ENCODE data around the gene NEDD4L.

The NEDD4L gene

GRCh38 chr18:58218117-58218516 is 174.1 kb downstream of the NEDD4L start:
- no peak for DNase-seq

DNA sequence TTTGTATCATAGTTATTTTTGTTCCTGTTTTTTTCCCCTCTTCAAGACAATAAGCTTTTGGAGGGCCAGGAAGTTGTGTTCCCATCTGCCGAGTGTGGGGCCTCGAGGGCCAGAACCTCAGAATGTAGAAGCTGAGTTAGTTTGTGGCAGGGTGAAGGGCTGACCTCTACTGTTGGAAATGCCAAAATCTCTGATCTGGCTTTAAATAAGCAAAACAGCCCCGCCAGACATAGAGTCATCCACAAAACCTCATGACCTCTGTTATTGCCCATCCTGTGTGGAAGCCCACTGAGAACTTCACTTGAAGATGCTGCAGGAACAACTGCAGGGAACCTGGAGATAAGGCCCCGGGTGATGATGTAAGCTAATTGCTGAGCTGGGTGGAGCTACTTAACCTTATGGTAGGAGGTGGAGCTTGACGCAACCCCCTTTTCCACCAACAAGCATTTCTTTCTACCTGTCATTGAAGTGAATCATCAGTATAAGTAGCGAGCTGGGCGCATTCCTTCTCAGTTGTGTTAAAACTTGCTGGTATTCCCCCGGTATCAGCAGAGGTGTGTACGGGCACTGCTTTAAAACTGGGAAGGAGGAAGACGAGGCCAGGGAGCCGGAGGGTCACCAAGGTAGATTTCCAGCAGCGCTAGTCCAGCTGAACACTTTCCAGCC is 177.2 kb downstream of the NEDD4L start:
- no peak for DNase-seq

GRCh38 chr18:58222432-58223125 is 178.6 kb downstream of the NEDD4L start:
- no peak for DNase-seq

GRCh38 chr18:58223717-58224424 is 179.8 kb downstream of the NEDD4L start:
- no peak for DNase-seq

DNA sequence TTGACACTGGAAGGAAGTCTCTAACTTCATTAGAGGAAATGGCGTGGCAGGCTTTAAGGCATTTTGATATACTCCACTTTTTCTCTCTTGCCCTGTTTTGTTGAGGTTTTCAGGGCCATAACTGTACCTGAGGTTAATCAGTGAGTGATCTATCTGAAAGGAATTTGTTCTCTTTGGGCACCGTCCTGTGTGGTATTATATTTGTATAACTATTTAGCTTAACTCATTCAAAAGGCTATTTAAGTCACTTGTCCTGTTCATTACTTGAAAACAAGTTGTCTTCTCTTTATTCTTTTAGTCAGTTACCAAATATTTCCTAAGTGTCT is 180.4 kb downstream of the NEDD4L start:
- DNase-seq: no peak

DNA sequence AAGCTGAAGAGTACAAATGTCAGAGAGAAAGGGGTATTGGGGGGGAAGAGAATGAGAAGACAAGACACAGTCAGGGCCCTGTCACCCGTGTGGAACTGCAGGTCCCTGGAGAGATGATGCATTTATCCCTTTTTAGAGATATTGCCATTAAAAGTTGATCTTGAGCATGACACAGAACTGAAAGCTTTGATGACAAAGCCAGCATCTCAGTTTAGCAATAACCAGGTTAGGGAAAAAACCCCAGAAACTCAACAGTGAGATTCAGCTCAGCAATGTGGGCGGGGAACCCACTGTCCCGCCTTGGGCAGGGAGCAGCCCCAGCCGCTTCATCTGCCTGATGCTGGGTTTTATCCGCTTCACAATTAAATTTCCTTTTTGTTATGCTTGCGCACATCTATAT is 181.1 kb downstream of the NEDD4L start:
- DNase-seq: no peak

GRCh38 chr18:58226429-58226828 is 182.4 kb downstream of the NEDD4L start:
- DNase-seq: no peak

DNA sequence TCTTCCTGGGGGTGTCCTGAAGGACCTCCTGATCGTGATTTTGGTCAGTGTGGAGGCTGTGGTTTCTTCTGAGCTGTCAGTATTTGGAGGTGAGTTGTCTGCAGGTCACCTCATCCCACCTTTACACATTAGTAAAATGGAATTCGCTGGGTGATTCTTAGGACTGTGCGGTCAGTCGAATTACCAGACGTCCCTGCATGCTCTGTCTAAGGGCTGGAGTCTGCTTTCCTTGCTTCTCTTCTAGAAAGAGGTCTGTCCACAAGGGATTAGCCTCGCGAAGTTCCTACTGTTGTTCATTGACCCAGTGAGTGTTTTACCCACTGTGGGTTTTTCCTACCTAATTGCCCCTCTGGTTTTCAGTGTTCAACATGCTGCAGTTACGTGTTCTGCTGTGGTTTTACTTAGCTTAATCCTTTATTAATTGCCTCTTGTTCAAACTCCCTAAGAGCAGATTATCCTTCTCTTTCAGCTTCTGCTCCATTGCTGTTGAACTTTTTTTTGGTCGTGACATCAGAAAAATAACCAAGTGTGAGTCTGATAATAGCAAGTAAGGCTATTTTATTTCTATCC is 183.4 kb downstream of the NEDD4L start:
- no peak for DNase-seq

GRCh38 chr18:58228176-58228575 is 184.2 kb downstream of the NEDD4L start:
- DNase-seq: no peak

DNA sequence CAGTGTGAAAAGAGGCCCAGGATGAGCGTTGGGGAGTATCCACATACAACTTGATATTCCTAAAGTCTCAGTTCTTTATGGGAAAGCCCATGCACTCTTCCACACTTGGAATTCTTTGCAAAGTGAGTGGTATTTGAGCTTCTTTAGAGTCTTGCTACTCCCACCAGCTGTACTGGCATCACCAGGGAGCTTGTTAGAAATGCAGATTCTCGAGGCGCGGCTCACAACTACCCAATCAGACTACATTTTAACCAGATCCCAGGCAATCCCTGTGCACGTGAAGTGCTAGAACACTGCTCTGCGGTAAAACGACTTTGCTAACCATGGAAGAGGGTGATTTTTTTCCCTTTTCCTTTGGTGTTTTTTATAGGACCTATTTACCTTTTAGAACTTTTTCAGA is 184.7 kb downstream of the NEDD4L start:
- DNase-seq: no peak

- no peak for DNase-seq
These were observed 185.1 kb downstream of the NEDD4L start for GRCh38 chr18:58229162-58229561.

GRCh38 chr18:58230438-58231179 is 186.6 kb downstream of the NEDD4L start:
- no peak for DNase-seq

DNA sequence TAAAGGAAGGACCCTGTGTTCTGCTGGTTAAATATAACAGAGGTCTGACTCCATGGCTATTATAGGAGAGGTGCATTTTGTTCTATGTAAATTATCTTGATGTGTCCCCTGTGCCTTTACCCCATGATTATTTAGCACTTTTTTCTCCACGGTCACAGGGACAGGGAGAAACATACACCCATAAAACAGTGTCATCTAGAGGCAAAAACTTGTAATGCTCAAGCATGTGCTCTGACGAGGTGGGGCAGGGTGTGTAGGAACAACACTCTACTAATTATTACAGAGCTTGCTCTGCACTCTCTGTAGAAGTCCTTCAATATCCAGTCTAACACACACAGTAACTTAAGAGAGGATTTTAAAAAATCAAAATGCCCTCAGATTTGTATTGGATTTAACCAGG is 187.9 kb downstream of the NEDD4L start:
- DNase-seq: no peak

DNA sequence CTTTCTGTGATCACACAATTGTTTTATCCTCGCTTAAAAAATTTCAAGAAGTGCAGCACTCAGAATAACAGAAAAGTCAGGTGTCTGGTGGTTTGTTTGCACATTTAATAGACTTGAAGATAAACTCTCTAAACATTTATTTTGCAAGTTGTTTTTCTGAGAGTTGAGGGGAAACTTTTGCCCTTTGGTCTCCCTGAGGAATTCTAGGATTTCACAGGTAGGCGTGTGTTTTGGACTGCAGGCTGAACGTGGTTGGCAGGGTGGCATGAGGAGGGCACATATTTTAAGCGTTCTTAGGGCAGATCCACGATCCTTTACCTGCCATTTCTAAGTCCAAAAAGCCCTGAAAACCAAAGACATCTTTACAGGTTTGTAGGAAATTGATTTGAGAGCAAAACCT is 188.6 kb downstream of the NEDD4L start:
- DNase-seq: no peak

- no peak for DNase-seq
These were observed 190.3 kb downstream of the NEDD4L start for GRCh38 chr18:58234359-58234741.

- DNase-seq: no peak
These were observed 191.0 kb downstream of the NEDD4L start for GRCh38 chr18:58235001-58235436.

DNA sequence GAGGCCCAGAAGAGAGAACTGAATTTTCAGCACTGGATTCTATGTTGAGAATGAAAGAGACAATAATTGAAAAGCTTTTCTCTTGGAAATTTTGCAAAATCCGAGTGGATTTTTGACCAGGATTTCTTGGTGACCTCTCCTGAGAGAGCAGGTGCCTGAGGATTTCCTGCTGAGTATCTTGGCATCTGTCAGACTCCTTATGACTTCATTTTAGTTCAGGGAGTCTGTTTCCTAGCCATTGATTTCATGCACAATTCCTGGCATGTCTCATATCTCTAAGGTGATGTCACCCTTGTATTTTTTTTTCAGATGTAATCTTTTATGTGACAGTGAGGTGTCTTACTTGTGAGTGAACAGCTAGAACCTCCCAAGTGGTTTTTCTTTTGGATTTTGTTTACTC is 195.9 kb downstream of the NEDD4L start:
- no peak for DNase-seq

- no peak for DNase-seq
These were observed 197.1 kb downstream of the NEDD4L start for GRCh38 chr18:58241026-58241679.

DNA sequence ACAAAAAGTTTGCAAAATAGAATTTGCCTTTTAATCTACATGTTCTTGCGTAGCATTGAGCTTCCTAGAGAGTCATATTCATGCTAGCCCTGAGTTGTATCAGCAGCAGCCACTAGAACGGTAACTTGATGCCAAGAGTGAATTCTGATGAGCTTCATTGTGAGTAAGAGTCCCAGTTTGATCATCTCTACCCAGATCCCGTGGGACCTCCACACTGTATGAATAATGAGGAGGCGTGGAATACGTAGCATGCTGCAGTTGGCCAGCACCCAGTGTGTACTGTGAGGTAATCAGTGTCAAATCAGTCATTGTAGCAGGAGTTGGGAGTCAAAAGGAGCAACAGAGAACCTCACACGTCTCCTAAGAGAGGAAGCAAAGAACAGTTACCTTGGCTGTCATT is 197.9 kb downstream of the NEDD4L start:
- DNase-seq: no peak

- DNase-seq: no peak
These were observed 198.4 kb downstream of the NEDD4L start for GRCh38 chr18:58242435-58242834.

DNA sequence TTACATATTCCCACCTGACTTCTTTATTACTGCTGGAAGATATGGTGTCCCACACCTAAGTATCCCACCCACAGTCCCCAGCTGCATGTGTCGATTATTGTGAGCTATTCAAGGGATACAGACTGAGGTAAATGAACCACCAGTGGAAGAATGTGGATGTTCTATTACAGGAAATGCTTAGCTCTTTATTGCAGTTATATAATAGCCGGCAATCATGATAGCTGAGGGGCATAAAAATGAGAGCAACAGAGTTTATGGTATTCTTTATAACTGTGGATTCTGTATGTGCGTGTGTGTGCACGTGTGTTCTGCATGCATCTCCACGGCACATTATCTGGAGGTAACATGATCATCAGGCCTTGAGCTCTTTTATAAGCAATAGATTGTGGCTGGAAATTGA is 198.9 kb downstream of the NEDD4L start:
- DNase-seq: no peak

- DNase-seq: no peak
These were observed 199.4 kb downstream of the NEDD4L start for GRCh38 chr18:58243401-58243800.

DNA sequence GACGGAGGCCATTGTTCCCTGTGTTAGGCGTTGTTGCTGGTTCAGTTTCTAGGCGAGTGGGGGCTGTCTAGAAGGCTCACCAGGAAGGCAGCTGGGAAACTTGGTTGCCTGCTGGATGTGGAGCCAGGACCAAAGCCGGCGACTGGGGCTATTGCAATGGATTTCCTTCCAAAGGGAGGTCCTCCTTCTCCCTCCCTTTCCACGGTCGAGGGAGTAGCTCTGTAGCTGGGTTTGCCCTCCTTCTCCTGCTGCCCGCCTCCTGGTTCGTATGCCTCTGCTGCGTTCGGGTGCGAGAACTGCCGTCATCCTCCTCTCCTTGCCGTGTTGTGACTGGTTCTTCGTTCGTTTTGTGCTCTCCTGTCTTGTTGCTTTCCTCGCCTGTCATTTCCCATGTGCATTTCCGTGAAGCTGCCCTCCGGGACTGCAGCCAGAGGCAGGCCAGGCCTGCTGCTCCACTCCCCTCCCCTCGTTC is 203.4 kb downstream of the NEDD4L start:
- no peak for DNase-seq
